IMR-90 (cell line): ENCODE results near the gene SGK1. TPM values are rescaled to one million over a fixed set of nuclear protein-coding genes. Genes with fewer than 3 reads are reported as not detected.

Source experiments
- ATAC-seq: fragments of 200-7000 bp; cut with Tn5 transposase; 2 replicates; pipeline ENCODE4 v1.9.1; 2020; ENCODE audit warnings: low read depth, mild to moderate bottlenecking, moderate library complexity
- BruUV-seq: library from RNA; stranded (reverse); fragments of 400-500 nt; replicated peaks from 2 replicates; lab custom pipeline; 2021; lab: Mats Ljungman, UMichigan
- CTCF ChIA-PET: fragments of 300-600 bp; formaldehyde crosslinking; extraction: SDS; loops from one replicate; lab custom pipeline; 2021; ENCODE audit warnings: antibody characterized with exemption; lab: Yijun Ruan, JAX
- POLR2A ChIA-PET: fragments of 300-600 bp; sonication (Branson Sonifier 250); formaldehyde crosslinking; loops from one replicate; lab custom pipeline; 2022; ENCODE audit warnings: antibody characterized with exemption; ENCODE audit not compliant: unreplicated experiment; lab: Charles Lee
- DNase-seq: peaks from one replicate; pipeline ENCODE4 v3.0.0; 2013
- H2AFZ ChIP-seq: replicated peaks from 2 replicates; pipeline ENCODE3; 2013; ENCODE audit warnings: low read length, mild to moderate bottlenecking; ENCODE audit not compliant: poor library complexity
- H2AK5ac ChIP-seq: 2 replicates; pipeline ENCODE4 v1.6.1; 2013; ENCODE audit warnings: low read depth, low read length, inconsistent platforms
- H2AK9ac ChIP-seq: replicated peaks from 2 replicates; pipeline ENCODE3; 2013; ENCODE audit warnings: mild to moderate bottlenecking, low read depth, low read length, moderate library complexity; ENCODE audit not compliant: poor library complexity
- H2BK120ac ChIP-seq: 2 replicates; pipeline ENCODE4 v1.6.1; 2013; ENCODE audit warnings: low read depth, low read length, inconsistent platforms
- H2BK15ac ChIP-seq: 3 replicates; pipeline ENCODE4 v1.6.1; 2013; ENCODE audit warnings: low read depth, low read length, inconsistent platforms
- H2BK20ac ChIP-seq: 2 replicates; pipeline ENCODE4 v1.6.1; 2013; ENCODE audit warnings: low read depth, mild to moderate bottlenecking, inconsistent platforms, low read length, moderate library complexity
- H2BK5ac ChIP-seq: 2 replicates; pipeline ENCODE4 v1.6.1; 2013; ENCODE audit warnings: mild to moderate bottlenecking, low read depth, low read length, inconsistent platforms; ENCODE audit not compliant: poor library complexity, severe bottlenecking
- H3K14ac ChIP-seq: replicated peaks from 2 replicates; pipeline ENCODE4 v1.6.1; 2013; ENCODE audit warnings: low read depth, low read length, inconsistent platforms
- H3K18ac ChIP-seq: 2 replicates; pipeline ENCODE4 v1.6.1; 2013; ENCODE audit warnings: low read depth, low read length, control low read depth
- H3K23ac ChIP-seq: 2 replicates; pipeline ENCODE4 v1.6.1; 2013; ENCODE audit warnings: low read depth, low read length, inconsistent platforms
- H3K27ac ChIP-seq: 2 replicates; pipeline ENCODE4 v1.5.1; 2013; ENCODE audit warnings: mild to moderate bottlenecking, control low read depth, low read length; ENCODE audit not compliant: insufficient read depth
- H3K27me3 ChIP-seq: 2 replicates; pipeline ENCODE4 v1.6.1; 2013; ENCODE audit warnings: low read length; ENCODE audit not compliant: control insufficient read depth, insufficient read depth
- H3K36me3 ChIP-seq: 2 replicates; pipeline ENCODE4 v1.6.1; 2013; ENCODE audit warnings: low read length, mixed read lengths; ENCODE audit not compliant: control insufficient read depth, insufficient read depth
- H3K4ac ChIP-seq: 2 replicates; pipeline ENCODE4 v1.6.1; 2013; ENCODE audit warnings: low read depth, low read length, inconsistent platforms
- H3K4me1 ChIP-seq: 2 replicates; pipeline ENCODE4 v1.6.1; 2013; ENCODE audit warnings: low read length, mixed read lengths; ENCODE audit not compliant: control insufficient read depth, insufficient read depth
- H3K4me2 ChIP-seq: 2 replicates; pipeline ENCODE4 v1.6.1; 2013; ENCODE audit warnings: low read depth, mild to moderate bottlenecking, control low read depth, low read length, moderate library complexity
- H3K4me3 ChIP-seq: 2 replicates; pipeline ENCODE4 v1.5.1; 2013; ENCODE audit warnings: low read depth, mild to moderate bottlenecking, control low read depth, low read length, moderate library complexity; ENCODE audit not compliant: insufficient read depth
- H3K56ac ChIP-seq: 2 replicates; pipeline ENCODE4 v1.6.1; 2013; ENCODE audit warnings: low read length, inconsistent platforms; ENCODE audit not compliant: insufficient read depth; ENCODE audit errors: extremely low read depth
- H3K79me1 ChIP-seq, 2 experiments: 2 replicates each; pipeline ENCODE4 v1.6.1; 2013; ENCODE audit warnings: low read length in 2 of 2, inconsistent platforms in 1 of 2, low read depth in 1 of 2
- H3K9ac ChIP-seq: 2 replicates; pipeline ENCODE4 v1.6.1; 2013; ENCODE audit warnings: low read depth, low read length, control low read depth
- H3K9me1 ChIP-seq: 2 replicates; pipeline ENCODE4 v1.6.1; 2013; ENCODE audit warnings: low read length, inconsistent platforms; ENCODE audit not compliant: insufficient read depth
- H3K9me3 ChIP-seq: 2 replicates; pipeline ENCODE4 v1.6.1; 2013; ENCODE audit warnings: low read length; ENCODE audit not compliant: control insufficient read depth, insufficient read depth
- H4K20me1 ChIP-seq: 2 replicates; pipeline ENCODE4 v1.6.1; 2013; ENCODE audit warnings: low read length, inconsistent platforms; ENCODE audit not compliant: insufficient read depth
- H4K5ac ChIP-seq: 2 replicates; pipeline ENCODE4 v1.6.1; 2013; ENCODE audit warnings: mild to moderate bottlenecking, low read depth, low read length, control low read depth
- H4K8ac ChIP-seq, 2 experiments: 2 replicates each; pipeline ENCODE4 v1.6.1; 2013; ENCODE audit warnings: low read depth in 2 of 2, low read length in 2 of 2, control low read depth in 1 of 2, inconsistent platforms in 1 of 2
- H4K91ac ChIP-seq: 2 replicates; pipeline ENCODE4 v1.6.1; 2013; ENCODE audit warnings: low read depth, low read length, inconsistent platforms; ENCODE audit not compliant: insufficient read depth
- CHD1 ChIP-seq: IDR thresholded peaks from 2 replicates; pipeline ENCODE4 v1.6.1; 2012; ENCODE audit warnings: low read depth, low read length, improper control_type of control experiment
- MAFK ChIP-seq: IDR thresholded peaks from 2 replicates; pipeline ENCODE4 v1.6.1; 2012; ENCODE audit warnings: low read depth, low read length, improper control_type of control experiment
- MXI1 ChIP-seq: IDR thresholded peaks from 2 replicates; pipeline ENCODE4 v1.6.1; 2012; ENCODE audit warnings: low read depth, mild to moderate bottlenecking, low read length, moderate library complexity, borderline replicate concordance
- NFE2L2 ChIP-seq: fragments of 150-350 bp; IDR thresholded peaks from 2 replicates; pipeline ENCODE4 v1.6.1; 2016; ENCODE audit warnings: low read depth, mild to moderate bottlenecking, low read length
- POLR2A ChIP-seq: IDR thresholded peaks from 2 replicates; pipeline ENCODE4 v1.6.1; 2012; ENCODE audit warnings: mild to moderate bottlenecking, low read depth, low read length
- RAD21 ChIP-seq: IDR thresholded peaks from 2 replicates; pipeline ENCODE4 v1.6.1; 2012; ENCODE audit warnings: low read length, improper control_type of control experiment
- RFX5 ChIP-seq: IDR thresholded peaks from 2 replicates; pipeline ENCODE4 v1.8.0; 2012; ENCODE audit warnings: low read depth, mild to moderate bottlenecking, low read length, moderate library complexity
- WGBS, 2 experiments: methylation state at CpG; one replicate each; pipeline versions ENCODE4 v1.1.5 to v1.1.7; 2013; ENCODE audit warnings: missing lambda C conversion rate in 2 of 2; ENCODE audit not compliant: insufficient read length in 1 of 2; ENCODE audit errors: extremely low coverage in 2 of 2; 5-methylcytosine and 5-hydroxymethylcytosine counted together
- dilution Hi-C: fragments of 300-500 bp; cut with HindIII; formaldehyde crosslinking; loops from one replicate; pipeline ENCODE4 v1.14.3; 2018; ENCODE audit warnings: low sequenced_read_pairs; ENCODE audit not compliant: unreplicated experiment
- in situ Hi-C: fragments of 300-500 bp; cut with MboI; formaldehyde crosslinking; loops from 3 replicates; pipeline ENCODE4 v1.14.3; 2019; ENCODE audit warnings: low sequenced_read_pairs, inconsistent platforms, mixed read lengths
- intact Hi-C: fragments of 100-400 bp; cut with micrococcal nuclease; formaldehyde crosslinking; loops from 2 replicates; pipeline ENCODE4 v1.10.0; 2022
- polyA plus RNA-seq, 3 experiments: library from polyadenylated mRNA; depleted of rRNA; stranded (reverse); fragments of >200 nt; gene quantifications; 2 replicates each; pipeline ENCODE4 v1.2.3, GENCODE V29; 2012; ENCODE audit warnings: low replicate concordance in 1 of 3
- total RNA-seq: library from RNA; depleted of rRNA; stranded (reverse); fragments of >200 nt; gene quantifications from 2 replicates; pipeline ENCODE4 v1.2.3, GENCODE V29; 2012
- TF ChIP-seq, protein P1 (sequence below): fragments of 150-350 bp; IDR thresholded peaks from 2 replicates; pipeline ENCODE4 v1.6.1; 2017; ENCODE audit warnings: mild to moderate bottlenecking, antibody characterized with exemption, low read length, low read depth
- TF ChIP-seq, protein P2 (sequence below): fragments of 150-350 bp; IDR thresholded peaks from 2 replicates; pipeline ENCODE4 v1.6.1; 2016; ENCODE audit warnings: low read depth, mild to moderate bottlenecking, low read length, moderate library complexity, borderline replicate concordance

Gene SGK1
- total and polyA plus RNA-seq, 2 of the 4 experiments (the other 2 are of a cell fraction): 121 to 255 TPM

DNA sequence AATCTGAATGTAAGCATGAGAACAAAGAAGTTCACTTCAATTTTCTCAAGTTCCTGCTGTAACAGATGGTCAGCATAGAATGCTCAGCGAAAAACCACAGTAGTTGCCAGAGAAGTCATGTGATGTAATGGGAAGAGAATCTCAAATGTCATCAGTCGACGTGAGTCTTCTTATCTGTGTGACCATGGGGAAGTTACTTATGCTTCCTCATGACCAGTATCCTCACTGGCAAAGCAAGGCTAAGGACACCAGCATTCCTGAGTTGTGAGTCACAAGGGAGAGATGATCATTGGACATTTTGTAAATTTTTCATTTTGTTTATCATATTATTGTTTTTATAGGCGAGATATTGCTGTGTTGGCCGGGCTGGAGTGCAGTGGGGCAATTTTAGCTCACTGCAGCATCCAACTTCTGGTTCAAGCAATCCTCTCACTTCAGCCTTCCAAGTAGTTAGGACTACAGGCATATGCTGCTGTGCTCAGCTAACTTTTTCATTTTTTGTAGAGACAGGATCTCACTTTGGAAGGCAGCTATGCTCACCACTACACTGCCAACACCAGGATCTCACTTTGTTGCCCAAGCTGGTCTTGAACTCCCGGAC is 21.9 kb downstream of the SGK1 start (continued):
- TF ChIP-seq MXI1: no peak

DNA sequence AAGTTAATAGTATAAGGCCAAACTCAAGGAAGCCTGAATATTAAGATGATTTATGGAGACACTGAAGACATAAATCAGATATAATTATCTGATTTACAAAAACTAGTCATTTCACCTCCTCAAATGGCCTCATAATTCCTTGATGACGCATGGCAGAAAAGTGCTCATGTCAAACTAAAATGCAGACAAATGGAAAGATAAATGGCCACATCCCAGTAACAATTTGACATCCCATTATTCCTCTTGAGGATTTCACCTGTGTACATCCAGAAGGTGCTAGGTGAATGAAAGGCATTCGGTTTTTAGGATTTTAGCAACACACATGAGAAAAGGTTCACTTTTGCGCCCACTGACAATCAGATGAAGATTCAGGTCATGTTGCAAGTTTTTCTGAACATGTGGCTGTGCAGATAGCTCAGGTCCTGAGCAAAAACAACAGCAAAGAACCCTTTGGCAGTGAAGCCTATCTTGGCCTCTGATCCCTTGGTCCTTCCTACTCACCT is 24.2 kb downstream of the SGK1 start:
- CTCF ChIA-PET: no interaction called here
- H2BK20ac ChIP-seq: peak overlapping the region; percentile 65

More for the DNA sequence above, 24.2 kb downstream of the SGK1 start:
- Histone ChIP-seq H3K18ac (peak overlapping the region; percentile 49; the same call in 1 of the 2 replicates), H3K4ac (peak overlapping the region; percentile 37; the same call in 1 of the 2 replicates), H3K36me3 (no peaks in the 10 kb centered on the region), H3K27ac (no peak overlapping the region), H3K27me3 (no peaks in the 10 kb centered on the region), H3K4me2 (no peak overlapping the region), H2BK15ac (peak overlapping the region; percentile 73; the same call in 2 of the 3 replicates), H4K20me1 (no peaks in the 10 kb centered on the region), H3K14ac (no peak overlapping the region; the same call in 1 of the 2 replicates), H4K8ac (no peak overlapping the region), H4K5ac (no peak overlapping the region), H3K4me3 (no peak overlapping the region), H3K79me1 (no peaks in the 10 kb centered on the region), H3K56ac (no peak overlapping the region), H2BK120ac (peak overlapping the region; percentile 30), H2BK5ac (no peak overlapping the region), H3K4me1 (peaks cover 16% of the 10 kb centered on the region), H2AFZ (no peak overlapping the region), H4K91ac (peak overlapping the region; percentile 38), H3K9ac (no peak overlapping the region), H3K23ac (no peak overlapping the region), H2AK9ac (no peak overlapping the region), H3K9me3 (no peaks in the 10 kb centered on the region; the same call in 1 of the 2 replicates), H2AK5ac (peak overlapping the region; percentile 37), H3K9me1 (peaks cover 8% of the 10 kb centered on the region)
- BruUV-seq: no TSS peak
- WGBS, 2 experiments: 100% methylated on average over 2 of the region's 3 CpGs; no CpG with 5 or more reads in 1 of the 2 experiments
- TF ChIP-seq MAFK (no peak), RAD21 (no peak), CHD1 (no peak), RFX5 (no peak), POLR2A (no peak), NFE2L2 (no peak), MXI1 (no peak)
- TF ChIP-seq, protein P1, sequence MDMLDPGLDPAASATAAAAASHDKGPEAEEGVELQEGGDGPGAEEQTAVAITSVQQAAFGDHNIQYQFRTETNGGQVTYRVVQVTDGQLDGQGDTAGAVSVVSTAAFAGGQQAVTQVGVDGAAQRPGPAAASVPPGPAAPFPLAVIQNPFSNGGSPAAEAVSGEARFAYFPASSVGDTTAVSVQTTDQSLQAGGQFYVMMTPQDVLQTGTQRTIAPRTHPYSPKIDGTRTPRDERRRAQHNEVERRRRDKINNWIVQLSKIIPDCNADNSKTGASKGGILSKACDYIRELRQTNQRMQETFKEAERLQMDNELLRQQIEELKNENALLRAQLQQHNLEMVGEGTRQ: no peak
- TF ChIP-seq, protein P2, sequence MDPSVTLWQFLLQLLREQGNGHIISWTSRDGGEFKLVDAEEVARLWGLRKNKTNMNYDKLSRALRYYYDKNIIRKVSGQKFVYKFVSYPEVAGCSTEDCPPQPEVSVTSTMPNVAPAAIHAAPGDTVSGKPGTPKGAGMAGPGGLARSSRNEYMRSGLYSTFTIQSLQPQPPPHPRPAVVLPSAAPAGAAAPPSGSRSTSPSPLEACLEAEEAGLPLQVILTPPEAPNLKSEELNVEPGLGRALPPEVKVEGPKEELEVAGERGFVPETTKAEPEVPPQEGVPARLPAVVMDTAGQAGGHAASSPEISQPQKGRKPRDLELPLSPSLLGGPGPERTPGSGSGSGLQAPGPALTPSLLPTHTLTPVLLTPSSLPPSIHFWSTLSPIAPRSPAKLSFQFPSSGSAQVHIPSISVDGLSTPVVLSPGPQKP: no peak
- POLR2A ChIA-PET: no interaction called here
- in situ Hi-C loops (no loop called here), intact Hi-C loops (no loop called here), dilution Hi-C loops (no loop called here)
- no peak for DNase-seq
- ATAC-seq: no peak
